ENCODE data around the gene PLA2G2E.
"Not testable (repeated sequence)": the region's sequence is repeated elsewhere in the genome, so short reads cannot be mapped to it uniquely, and the experiment has no call there.

Gene PLA2G2E, protein sequence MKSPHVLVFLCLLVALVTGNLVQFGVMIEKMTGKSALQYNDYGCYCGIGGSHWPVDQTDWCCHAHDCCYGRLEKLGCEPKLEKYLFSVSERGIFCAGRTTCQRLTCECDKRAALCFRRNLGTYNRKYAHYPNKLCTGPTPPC

DNA sequence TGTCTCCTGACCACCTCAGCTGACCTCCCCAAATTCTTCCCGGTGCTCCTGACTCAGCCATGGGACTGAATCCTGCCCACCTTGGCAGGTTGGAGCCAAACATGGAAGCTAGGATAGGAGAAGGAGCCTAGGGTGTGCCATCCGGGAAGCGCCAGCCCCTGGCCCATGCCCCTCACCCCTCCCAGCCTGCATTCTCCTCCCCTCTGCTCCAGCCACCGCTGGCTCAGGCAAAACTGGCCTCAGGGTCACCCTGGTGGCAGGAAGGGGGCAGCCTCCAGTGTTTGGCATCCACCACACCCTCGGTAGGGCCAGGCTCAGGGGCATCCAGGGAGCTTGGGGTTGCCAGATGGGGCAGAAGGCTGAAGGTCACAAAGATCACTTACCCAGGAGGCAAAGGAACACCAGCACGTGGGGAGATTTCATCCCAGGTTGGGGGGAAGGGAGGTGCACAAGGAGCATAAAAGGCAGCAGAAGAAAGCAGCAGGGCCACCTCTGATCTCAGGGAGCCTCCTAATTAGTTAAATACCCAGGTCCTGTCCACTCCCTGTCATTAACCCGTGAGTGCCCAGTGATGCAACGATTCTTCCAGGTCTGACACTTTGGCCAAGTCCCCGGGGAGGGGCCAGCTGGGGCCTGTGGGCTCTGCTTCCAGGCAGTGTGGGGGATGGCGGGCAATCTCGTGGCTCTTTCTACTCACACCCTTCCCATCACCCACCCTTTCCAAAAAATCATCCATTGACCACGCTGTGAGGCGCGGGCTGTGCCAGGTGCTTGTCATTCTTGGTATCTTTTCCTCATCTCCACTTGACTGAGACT, at the start of gene PLA2G2E:
PLA2G2E (minus strand) TSS at position 481 of the 816 bp plus-strand sequence; CDS start at position 423, 58 bp downstream.
- no peak for DNase-seq

DNA sequence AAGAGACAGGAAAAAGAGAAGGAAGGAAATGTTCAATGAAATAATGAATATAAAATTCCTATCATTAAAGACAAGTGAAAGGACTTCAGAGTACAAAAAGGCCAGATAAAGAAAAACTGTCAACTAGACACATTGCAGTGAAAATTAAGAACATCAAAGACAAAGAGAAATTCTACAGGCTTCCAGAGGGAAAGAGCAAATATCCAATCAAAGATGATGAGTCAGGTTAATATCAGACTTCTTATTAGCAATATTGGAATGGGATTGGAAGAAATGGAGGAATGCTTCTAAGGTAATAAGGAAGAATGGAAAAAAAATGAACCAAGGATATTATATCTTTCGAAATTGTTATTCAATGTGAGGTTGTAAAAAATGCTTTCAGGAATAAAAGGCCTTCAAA, 48.2 kb upstream of the PLA2G2E start:
- DNase-seq: no peak

DNA sequence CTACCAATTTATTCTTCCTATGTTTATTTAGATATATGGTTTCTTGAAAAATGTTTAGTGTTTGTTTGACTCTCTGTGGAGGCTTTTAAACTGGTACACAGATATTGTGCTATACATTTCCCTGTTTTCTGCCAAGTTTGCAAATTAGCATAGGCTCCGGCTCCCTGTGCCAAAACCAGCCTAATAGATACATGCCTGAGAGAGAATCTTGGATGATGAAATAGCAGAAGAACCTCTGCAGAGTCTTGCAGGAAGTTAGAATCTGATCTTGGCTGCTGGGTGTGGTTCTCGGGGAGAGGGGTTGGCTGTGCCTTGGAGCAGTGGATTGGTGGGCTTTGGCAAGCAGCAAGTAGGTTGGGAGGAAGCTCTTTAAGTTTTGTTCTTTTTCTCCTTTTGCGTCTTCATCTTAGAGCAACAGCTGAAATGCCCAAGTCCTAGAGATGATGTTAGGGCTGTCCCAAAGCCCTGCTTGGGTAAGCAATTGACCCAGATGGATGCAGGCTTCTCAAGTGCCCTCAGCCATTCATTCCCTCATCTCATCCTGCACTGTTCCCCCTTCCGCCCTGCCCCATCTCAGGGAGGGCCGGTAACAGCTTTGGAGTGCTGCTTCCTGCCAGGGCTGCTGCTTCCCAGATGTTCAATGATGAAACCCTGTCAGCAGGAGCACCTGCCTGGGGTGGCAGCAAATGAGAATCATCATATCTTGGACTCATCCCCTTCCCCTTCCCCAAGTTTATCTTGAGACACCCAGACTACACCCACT, 46.7 kb upstream of the PLA2G2E start:
- DNase-seq: no peak

DNA sequence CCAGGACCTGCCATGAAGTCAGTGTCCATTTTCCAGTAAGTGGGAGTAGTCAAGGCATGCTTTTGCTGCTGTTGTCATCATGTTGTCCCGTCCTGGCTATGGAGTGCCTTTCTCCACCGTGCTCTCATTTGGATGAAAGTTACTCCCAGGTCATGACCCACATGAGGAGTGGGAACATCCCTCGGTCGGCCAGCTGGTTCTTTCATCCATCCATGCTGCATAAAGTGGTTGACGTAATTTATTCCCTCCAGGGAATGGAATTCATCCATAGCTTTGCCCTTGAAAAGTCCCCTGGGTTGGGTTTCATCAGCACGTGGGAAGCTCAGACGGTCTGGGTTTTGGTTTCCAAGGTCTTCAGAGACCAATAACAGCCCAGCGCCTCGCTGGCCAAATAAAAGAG, 44.4 kb upstream of the PLA2G2E start:
- DNase-seq: no peak

DNA sequence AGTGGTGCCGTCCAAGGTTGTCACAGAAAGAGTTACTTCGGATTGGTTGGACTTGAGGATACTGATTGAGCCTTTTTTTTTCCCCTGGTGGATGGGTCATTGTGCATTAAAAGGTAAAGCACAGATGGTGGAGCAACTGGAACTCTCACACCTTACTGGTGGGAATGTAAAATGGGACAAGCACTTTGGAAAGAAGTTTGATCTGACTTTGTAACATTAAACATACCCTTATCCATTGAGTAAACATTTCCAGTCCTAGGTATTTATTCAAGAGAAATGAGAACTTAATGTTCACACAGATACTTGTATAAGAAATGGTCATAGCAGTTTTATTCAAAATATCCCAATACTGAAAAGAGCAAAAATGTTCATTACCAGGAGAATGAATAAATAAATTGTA, 41.1 kb upstream of the PLA2G2E start:
- DNase-seq: no peak

DNA sequence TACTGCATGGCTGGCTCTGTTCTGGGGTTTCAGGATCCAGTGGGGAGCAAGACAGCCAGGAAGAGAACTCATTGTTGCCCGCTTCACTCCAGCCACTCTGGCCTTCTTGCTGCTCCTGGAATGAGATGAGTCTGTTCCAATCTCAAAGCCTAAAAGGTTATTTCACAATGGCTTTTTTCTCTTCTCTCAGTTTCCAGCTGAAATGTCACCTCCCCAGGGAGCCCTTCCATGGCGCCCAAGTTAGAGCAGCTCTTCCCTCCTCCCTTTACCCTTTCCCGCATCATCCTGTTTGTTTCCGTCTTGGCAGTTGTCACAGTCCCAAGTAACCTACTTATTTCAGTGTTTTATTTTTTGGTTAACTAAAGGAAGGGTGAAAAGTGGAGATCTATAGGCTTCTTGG, 40.2 kb upstream of the PLA2G2E start:
- no peak for DNase-seq

DNA sequence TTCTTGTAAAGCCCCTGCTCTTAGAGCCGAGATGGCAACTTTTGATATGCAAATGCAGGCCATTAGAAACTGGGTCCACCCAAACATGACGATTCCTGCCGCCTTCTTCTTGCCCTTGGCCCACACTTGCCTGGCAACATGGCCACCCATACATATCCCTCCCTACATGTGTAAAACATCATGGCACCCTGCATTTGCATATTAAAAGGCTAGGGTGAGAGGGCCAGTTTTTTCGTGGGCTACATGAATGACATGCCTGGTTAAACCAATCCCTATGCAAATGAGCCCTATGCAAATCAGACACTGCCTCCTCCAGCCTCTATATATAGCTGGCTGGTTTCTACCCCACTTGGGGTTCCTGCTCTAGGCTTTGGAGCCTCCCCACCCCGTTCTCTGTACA, 37.2 kb upstream of the PLA2G2E start:
- DNase-seq: no peak

DNA sequence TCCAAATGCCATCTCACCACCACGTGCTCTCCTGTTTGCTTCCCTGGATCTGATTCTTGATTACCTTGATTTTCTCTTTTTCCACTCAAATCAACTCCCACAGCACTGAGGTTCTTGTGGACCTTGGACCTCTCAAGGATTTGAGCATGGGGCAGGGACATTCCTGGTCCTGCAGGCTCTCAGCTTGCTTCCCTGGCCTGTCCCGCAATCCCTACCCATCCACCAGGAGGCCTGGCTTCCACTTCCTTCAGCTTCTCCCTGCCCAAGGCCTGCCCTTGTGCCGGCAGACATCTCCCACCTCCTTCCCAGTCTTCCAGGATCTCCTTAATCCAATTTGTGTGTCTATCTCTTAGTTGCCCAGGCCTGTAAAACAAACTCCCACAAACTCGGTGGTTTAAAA, 34.4 kb upstream of the PLA2G2E start:
- no peak for DNase-seq

DNA sequence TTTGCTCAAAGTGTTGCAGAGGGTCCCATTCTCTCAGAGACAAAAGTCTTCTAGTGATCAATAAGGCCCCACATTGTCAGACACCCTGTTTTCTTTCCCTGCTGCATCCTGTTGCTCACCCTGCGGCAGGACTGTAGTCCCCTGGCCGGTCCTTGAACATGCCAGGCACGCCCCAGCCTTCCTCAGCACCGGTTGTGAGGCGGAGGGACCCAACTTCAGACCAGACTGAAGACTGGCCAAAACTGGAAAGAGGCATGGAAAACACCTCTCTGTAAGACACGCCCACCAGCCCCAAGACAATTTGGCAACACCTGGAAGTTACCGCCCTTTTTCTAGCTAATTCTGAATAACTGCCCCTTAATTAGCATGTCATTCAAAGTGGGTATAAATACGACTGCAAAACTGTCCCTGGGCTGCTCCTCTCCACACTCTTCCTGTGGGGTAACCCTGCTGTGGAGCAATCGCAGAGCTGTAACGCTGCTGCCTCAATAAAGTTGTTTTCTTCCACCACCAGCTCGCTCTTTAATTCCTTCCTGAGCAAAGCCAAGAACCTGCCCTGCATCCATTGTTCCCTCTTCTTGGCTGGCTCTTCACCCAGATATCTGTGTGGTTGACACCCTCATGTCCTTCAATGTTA, 32.2 kb upstream of the PLA2G2E start:
- no peak for DNase-seq

DNA sequence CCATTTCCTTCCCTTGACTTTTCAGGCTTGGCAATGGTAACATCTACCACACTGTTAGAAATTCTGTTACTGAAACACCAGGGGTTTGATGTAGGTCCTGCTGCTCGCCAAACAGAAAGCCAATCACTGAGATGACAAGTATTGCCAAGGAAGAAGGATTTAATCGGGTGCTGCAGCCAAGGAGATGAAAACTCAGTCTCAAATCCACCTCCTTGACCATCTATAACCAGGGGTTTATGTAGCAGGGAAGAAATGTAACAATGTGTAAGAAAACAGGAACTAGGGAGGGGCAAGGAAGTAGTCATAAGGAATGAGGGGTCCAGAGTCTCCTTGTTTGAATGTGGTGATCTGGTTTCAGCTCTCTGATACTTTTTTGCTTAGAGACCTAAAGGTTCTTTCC, 30.6 kb upstream of the PLA2G2E start:
- DNase-seq: no peak

DNA sequence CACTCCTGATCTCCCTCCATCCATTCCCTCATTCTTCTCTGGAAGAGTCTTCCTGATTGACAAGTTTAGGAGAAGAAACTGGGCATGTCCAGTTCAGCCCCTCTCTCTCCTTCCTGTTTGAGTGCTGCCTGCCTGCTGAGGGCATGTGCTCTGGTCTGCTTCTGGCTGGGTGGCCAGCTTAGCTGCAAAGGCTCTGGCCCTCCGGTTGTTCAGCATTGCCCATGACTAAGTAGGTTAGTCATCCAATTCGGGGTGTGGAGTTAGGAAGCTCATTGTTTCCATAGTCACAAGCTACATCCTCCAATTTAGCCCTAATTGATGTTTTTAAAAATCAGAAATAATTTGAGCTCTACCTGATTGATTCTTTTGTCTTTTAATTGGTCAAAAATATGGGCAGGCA, 25.6 kb upstream of the PLA2G2E start:
- DNase-seq: no peak

DNA sequence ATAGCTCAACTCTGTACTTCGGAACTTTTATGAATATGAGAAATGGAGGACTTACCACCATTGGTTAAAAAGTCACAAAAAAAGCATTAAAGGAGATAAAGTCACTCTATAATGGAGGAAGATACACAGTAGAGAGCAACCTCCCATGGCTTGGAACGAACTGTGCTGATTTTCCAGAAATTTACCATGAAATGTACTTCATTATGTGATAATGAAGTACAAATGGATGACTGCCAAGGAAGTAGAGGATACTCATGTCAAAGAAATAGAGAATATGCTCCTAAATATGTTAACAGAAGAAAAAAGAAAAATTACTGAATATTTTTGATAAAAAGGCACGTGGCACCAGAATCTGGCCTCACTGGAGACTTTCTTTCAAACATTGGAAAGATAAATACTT, 23.6 kb upstream of the PLA2G2E start:
- DNase-seq: no peak

DNA sequence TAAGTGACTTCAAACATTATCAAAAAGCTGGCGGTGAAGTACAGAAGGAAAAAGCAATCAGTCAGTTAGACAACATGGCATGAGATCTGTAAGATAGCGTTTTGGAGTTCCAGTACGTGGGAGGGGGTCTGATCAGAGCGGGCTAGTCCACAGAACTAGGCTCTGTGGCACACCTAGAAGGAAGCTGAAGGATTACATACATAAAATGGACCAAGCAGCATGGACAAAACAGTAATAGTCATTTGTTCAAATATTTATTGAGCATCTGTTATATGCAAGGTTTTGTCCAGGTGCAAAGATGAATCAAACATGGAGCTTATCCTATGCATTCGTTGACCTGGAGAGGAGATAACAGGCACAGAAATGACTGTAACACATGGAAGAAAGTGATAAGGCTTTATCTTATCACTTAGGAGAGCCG, 22.9 kb upstream of the PLA2G2E start:
- no peak for DNase-seq

DNA sequence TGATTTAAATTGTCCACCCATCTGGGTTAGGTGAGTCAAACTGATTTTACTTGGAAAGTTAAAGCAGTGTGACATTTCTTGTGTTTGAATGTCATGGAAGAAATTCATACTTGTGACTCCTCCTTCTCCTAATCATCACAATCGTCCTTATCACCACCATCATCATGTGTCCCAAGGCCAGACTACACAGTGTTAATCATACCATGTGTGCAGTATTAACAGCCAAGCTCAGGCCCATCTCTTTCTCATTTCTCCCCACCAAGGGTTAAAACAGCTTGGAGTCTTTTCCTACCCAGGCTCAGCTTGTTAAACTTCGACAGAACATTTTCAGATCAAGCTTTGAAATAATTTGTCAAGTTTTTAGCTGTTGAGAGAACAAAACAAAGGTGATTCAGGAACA, 22.5 kb upstream of the PLA2G2E start:
- no peak for DNase-seq

DNA sequence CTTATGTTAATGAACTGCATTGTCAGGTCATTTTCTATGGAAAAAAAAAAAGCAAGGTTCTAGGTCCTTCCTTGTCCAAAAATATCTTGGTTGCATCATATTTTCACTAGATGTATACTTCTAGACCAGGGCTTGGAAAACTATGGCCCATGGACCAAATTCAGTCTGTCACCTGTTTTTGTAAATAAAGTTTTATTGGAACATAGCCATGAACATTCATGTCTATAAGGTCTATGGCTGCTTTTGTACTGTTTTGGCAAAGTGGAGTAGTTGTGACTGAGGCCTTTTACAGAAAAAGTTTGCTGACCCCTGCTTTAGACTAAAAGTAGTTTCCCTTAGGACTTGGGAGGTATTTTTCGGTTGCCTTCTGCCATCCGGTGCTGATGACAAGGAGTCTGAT, 19.2 kb upstream of the PLA2G2E start:
- no peak for DNase-seq

DNA sequence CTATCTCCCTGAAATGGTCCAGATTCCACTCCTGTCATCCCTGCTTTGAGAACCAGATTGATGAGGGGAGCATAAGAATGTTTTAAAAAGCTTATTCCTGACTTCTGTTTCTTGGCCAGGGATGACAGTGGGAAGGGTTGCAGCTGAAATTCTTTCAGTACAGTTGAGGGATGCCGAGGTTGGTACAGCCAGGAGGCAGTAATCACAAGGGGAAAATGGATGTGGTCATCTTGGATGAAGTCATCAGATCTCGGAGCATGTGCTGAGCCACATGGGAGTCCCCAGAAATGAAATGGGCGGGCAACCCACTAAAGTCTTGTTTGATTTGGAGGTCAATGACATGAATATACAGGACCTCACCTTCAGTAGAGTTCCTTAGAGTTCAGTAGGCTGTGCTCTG, 18.7 kb upstream of the PLA2G2E start:
- DNase-seq: peak; percentile 2 to 15

DNA sequence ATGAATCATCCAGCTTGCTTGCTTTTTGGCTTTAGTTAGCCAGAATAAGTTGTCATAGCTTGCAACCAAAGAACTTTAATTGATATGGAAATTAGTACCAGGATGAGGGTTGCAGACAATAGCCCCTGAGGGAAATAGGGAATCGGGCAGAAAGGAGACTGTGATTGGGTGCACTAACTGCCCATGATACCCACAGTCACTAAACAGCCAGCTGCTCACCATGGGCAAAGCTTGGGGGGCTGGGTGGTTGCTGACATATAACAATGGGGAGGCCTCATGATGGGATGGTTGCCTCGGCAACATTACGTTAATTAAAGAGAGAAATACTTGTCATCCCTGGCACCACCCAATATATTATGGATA, 17.8 kb upstream of the PLA2G2E start:
- DNase-seq: no peak

DNA sequence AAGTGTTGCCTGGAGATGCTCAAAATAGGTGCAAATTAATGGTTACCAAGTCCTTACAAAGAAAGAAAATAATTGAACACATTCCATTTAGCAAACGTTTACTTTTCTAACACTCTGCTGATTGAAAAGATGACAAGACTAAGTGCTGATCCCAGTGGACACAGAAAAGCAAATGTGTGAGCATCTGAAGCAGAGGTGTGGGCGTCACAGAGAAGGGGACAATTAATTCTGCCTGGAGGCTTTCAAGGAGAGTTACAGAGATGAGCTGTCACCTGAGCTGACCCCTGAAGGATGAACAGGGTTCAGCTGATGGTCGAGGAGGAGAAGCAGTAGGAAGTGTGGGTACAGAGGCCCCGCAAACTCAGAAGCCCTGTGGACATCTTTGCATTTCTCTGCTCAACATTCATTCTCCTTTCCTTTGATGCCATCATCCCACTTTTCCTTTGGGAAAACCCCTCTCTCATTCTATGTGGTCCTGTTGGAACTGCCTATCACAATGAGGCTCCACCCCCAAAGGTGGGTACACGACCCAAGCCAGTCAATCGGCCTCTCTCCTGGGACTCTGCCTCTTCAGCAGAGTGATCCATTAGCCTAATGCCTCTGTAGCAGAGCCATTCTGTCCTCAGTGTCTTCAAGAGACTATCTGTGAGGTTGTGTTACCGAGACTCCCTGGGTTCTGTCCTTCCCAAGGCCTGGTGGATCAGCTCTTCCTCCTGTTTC, 17.2 kb upstream of the PLA2G2E start:
- DNase-seq: no peak

DNA sequence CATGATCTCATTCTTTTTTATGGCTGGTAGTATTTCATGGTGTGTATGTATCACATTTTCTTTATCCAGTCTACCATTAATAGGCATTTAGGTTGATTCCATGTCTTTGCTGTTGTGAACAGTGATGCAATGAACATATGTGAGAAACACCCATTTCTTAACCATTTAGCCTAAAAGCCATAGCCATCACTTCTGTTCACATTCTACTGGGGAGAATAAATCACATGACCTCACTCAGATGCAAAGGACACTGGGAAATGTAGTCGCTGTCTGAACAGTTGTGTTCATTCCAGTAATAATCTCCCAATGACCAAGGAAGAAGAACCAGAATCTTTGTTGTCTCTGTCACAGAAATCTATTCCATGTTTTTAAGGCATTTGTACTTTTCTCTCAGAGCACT, 15.1 kb upstream of the PLA2G2E start:
- no peak for DNase-seq

DNA sequence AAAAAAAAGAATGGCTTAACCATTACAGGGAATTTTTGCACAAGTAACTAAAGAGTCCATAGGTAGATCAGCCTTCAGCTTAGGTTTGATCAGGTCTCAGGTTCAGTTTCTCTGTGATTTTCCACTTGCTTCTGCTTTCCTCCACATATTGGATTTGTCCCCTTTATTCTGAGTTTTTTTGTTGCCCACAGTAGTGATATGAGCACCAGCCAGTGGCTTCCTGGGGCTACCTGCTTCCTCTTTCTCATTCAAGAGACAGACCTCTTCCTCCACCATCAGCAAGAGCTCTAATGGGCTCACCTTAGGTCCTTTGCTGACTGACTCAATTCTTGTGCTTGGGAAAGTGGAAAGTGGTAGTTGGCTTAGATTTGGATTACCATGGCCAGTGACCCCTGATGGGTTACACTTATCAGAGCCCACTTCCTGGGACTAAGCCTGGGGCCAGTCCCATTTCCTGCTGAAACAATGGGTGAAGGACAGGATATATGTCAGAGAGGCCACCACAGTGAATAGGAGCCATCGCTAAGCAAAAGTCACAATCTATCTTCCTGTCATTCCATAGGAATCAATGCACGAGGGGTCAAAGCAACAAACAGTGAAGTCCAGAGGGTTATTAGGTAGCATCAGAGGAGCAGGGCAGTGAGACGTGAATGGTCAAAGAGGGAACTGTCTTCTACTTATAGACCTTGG, 12.8 kb upstream of the PLA2G2E start:
- DNase-seq: no peak

DNA sequence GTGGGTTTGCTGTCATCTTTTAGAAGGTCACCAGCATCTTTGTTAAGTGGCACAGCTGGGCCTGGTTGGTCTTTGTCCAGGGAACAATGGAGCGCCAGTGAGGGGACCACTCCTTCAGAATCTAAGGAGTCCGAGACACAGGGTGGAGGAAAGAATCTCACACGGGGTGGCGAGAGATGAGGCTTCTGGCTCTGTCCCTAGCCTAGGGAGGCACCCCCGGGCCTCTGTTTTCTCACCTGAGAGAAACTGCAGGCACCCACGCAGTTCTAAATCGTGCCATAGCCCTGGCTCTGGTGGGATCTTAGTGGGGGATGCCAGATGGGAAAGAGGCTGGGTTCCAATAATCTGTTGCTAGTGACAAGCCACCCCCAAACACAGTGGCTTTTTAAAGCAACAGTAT, 10.9 kb upstream of the PLA2G2E start:
- DNase-seq: no peak

DNA sequence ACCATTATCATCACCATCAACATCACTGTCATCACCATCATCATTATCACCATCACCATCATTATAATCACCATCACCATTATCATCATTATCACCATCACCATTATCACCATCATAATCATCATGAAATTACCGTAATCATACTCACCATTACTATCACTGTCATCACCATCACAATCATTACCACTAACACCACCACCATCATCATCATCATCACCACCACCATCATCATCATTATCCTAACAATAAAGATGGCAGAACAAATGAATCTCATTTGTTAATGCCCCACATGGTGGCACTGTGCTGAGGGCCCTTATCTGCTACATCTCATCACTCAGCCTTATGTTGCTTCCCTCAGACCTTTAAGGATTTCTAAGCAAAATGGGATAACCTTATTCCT, 9.4 kb upstream of the PLA2G2E start:
- no peak for DNase-seq

DNA sequence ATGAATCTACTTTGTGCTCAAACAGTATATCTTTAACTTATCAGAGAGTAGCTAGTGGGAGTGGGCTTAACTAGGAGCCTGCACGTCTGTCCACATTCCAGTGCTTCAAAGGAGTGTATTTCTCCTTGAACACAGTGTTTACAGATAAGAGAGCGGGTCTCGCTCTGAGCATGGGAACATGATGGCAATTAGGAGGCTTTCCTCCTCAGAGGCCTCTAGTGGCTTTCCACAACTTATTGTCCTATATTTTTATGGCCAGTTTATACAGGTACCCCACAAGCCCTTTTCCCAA, 3.7 kb upstream of the PLA2G2E start:
- not testable (repeated sequence) for DNase-seq
